HEK293T (cell line): ENCODE data around the gene GRIN2A.

Experiments
- ELF4 ChIP-seq: fragments of 450-650 bp; IDR thresholded peaks from 2 replicates; pipeline ENCODE4 v1.6.1; 2017; ENCODE audit warnings: antibody characterized with exemption
- HDGF ChIP-seq: fragments of 450-650 bp; IDR thresholded peaks from 2 replicates; pipeline ENCODE4 v1.6.1; 2017; ENCODE audit warnings: antibody characterized with exemption, borderline replicate concordance
- SUZ12 ChIP-seq: fragments of 450-650 bp; IDR thresholded peaks from 2 replicates; pipeline ENCODE4 v1.6.1; 2016; ENCODE audit warnings: mild to moderate bottlenecking

- no peak for TF ChIP-seq HDGF
- no peak for TF ChIP-seq SUZ12
- no peak for TF ChIP-seq ELF4
Observed at GRCh38 chr16:10112021-10112420, 70.2 kb downstream of the GRIN2A start.
